Endothelial cell (in vitro differentiated cells): ENCODE measurements around the gene PRKCSH. TPM values are rescaled to one million over a fixed set of nuclear protein-coding genes. Genes with fewer than 3 reads are reported as not detected.

Experiments
- DNase-seq: peaks from one replicate; pipeline ENCODE4 v3.0.0; 2021; ENCODE audit warnings: low spot score
- H3K27ac Mint-ChIP-seq: one replicate; pipeline ENCODE4 v1.8.0; 2021; ENCODE audit warnings: mixed read lengths, inconsistent platforms; ENCODE audit not compliant: unreplicated experiment
- H3K27me3 Mint-ChIP-seq: one replicate; pipeline ENCODE4 v1.8.0; 2021; ENCODE audit warnings: mild to moderate bottlenecking, moderate library complexity, mixed read lengths, inconsistent platforms; ENCODE audit not compliant: unreplicated experiment
- H3K36me3 Mint-ChIP-seq: one replicate; pipeline ENCODE4 v1.8.0; 2021; ENCODE audit warnings: mild to moderate bottlenecking, low read depth, mixed read lengths, inconsistent platforms; ENCODE audit not compliant: unreplicated experiment
- H3K4me1 Mint-ChIP-seq: one replicate; pipeline ENCODE4 v1.8.0; 2021; ENCODE audit warnings: mild to moderate bottlenecking, mixed read lengths, inconsistent platforms; ENCODE audit not compliant: unreplicated experiment
- H3K4me3 Mint-ChIP-seq: one replicate; pipeline ENCODE4 v1.8.0; 2021; ENCODE audit warnings: mild to moderate bottlenecking, mixed read lengths, inconsistent platforms; ENCODE audit not compliant: unreplicated experiment
- H3K9me3 Mint-ChIP-seq: one replicate; pipeline ENCODE4 v1.8.0; 2021; ENCODE audit warnings: mixed read lengths, inconsistent platforms; ENCODE audit not compliant: unreplicated experiment
- total RNA-seq: library from RNA; stranded (reverse); fragmentation: NEBNext Ultra II Directional; extraction: Animal tissue kit (Norgen Biotek cat#: 25700); gene quantifications from one replicate; pipeline ENCODE4 v1.2.1, GENCODE V29; 2021; ENCODE audit not compliant: unreplicated experiment
- TF ChIP-seq, protein P1 (sequence below): fragments of 200-600 bp; sonication (generic); IDR thresholded peaks from one replicate; pipeline ENCODE4 v1.5.0; 2021; ENCODE audit warnings: antibody characterized with exemption; ENCODE audit not compliant: unreplicated experiment

The PRKCSH gene
- total RNA-seq, 1 donor from 2014 or later, result 466 TPM

DNA sequence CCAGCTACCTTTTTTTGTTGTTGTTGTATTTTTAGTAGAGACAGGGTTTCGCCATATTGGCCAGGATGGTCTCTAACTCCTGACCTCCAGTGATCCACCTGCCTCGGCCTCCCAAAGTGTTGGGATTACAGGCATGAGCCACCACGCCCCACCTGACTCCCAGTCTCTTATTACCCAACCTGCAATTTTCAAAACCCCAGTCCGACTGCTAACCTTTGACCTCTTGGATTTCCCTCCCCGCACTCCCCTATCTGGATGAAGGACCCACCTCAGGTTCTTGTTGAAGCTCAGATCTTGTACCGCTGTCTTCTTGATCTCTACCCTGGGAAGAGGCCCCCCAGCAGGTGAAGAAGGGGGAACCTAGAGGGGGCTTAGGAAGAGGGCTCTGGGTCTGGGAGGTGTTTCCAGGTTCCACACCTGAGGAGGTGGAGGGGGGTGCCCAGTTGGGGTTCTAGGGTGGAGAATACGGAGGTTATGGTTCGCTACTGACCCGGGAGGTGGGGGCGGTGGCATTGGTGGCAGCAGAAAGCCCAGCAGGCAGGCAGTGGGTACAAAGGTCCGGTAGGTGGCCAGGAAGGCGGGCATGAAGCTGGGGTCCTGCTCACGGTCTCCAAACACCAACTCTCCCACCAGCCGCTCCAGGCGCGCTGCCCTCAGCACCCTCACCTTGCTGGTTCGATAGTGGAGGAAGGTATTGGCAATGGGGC, 18.9 kb upstream of the PRKCSH start:
- Mint-ChIP-seq H3K27me3 (peaks cover 20% of the 10 kb centered on the region), H3K4me3 (peak overlapping the region; percentile 62), H3K9me3 (no peaks in the 10 kb centered on the region), H3K4me1 (peaks cover 2% of the 10 kb centered on the region), H3K36me3 (no peaks in the 10 kb centered on the region), H3K27ac (no peak overlapping the region)
- DNase-seq, result no peak
- TF ChIP-seq, protein P1, sequence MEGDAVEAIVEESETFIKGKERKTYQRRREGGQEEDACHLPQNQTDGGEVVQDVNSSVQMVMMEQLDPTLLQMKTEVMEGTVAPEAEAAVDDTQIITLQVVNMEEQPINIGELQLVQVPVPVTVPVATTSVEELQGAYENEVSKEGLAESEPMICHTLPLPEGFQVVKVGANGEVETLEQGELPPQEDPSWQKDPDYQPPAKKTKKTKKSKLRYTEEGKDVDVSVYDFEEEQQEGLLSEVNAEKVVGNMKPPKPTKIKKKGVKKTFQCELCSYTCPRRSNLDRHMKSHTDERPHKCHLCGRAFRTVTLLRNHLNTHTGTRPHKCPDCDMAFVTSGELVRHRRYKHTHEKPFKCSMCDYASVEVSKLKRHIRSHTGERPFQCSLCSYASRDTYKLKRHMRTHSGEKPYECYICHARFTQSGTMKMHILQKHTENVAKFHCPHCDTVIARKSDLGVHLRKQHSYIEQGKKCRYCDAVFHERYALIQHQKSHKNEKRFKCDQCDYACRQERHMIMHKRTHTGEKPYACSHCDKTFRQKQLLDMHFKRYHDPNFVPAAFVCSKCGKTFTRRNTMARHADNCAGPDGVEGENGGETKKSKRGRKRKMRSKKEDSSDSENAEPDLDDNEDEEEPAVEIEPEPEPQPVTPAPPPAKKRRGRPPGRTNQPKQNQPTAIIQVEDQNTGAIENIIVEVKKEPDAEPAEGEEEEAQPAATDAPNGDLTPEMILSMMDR, result no peak

DNA sequence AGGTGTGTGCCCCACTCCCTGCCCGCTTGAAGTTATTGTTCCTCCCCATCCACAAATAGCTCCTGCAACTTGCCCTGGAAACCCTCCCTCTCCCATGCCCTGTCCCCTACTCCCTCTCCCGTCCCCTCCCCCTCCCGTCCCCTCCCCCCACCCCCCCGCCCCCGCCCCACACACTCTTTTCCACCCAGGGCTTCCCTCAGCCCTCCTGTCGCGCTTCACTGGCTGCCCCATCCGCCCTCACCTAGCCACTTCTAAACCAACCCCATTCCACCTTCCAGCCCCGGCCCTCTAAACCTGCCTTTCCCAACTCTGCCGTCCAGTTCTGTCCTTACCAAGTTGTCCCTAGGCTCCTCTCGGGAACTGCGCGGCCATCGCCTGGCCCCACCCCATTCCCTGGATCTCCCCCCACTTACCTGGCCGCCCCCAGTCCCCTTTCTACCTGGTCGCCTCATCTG, 17.3 kb upstream of the PRKCSH start:
- Mint-ChIP-seq H3K27me3 (peaks cover 24% of the 10 kb centered on the region), H3K36me3 (no peaks in the 10 kb centered on the region), H3K27ac (no peak overlapping the region), H3K4me1 (peaks cover 2% of the 10 kb centered on the region), H3K4me3 (no peak overlapping the region), H3K9me3 (no peaks in the 10 kb centered on the region)
- TF ChIP-seq, protein P1, result no peak
- no peak for DNase-seq

DNA sequence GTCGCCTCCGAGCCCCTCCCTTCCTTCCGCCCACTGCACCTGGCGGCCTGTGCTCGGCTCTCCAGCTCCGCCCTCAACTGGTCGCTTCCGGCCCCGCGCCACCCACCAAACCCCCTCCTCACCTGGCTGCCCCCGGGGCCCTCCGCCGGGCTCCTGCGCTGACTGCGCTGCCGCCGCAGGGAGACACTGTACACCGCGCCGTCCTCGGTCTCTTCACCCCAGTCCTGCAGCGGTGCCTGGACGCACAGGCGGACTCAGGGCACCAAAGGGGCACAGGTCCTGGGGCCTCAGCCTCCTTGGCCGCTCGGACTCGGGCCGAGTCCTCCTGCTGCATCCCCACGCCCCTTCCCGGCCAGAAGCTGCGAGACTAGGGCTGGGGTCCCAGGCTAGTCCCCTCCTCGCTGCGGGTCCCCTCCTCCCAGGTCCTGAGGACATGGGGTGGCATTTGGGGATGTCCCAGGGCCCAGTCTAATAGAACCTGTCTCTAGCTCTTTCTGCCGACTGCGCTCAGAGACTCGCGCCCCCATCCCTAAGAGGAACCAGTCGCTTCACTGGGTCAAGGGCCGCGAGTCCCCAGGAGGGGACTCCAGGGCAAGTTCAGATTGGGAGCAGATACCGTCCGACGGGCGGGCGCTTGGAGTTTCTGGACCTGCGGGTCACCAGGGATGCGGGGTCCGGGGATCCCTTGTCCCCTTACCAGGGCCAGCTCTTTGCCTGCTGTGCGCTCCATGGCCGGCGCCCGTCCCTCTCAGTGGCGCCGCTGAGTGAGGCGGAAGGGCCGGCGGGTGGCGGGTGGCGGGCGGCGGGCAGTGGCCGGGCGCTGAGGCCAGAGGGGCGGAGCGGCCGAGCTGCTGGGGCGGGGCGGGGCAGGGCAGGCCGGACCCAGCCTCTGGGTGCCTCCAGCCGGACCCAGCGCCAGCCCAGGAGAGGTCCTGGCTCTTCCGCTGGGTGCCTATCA, 16.6 kb upstream of the PRKCSH start, which contains the start of gene RGL3:
Gene RGL3, minus strand, starts transcription at position 766 of the 958 bp plus-strand sequence. Its CDS starts 36 bp downstream, at position 730.
- no peak within 1 kb of the TSS for H3K4me3 Mint-ChIP-seq
- H3K9me3 Mint-ChIP-seq, result no peaks in the 10 kb centered on the region
- TF ChIP-seq, protein P1, result no peak
- peak; percentile 40 for DNase-seq
- no peaks in the 10 kb centered on the region for H3K36me3 Mint-ChIP-seq
- peaks cover 25% of the 10 kb centered on the region for H3K27me3 Mint-ChIP-seq
- H3K4me1 Mint-ChIP-seq, result peaks cover 2% of the 10 kb centered on the region
- no peak within 1 kb of the TSS for H3K27ac Mint-ChIP-seq

DNA sequence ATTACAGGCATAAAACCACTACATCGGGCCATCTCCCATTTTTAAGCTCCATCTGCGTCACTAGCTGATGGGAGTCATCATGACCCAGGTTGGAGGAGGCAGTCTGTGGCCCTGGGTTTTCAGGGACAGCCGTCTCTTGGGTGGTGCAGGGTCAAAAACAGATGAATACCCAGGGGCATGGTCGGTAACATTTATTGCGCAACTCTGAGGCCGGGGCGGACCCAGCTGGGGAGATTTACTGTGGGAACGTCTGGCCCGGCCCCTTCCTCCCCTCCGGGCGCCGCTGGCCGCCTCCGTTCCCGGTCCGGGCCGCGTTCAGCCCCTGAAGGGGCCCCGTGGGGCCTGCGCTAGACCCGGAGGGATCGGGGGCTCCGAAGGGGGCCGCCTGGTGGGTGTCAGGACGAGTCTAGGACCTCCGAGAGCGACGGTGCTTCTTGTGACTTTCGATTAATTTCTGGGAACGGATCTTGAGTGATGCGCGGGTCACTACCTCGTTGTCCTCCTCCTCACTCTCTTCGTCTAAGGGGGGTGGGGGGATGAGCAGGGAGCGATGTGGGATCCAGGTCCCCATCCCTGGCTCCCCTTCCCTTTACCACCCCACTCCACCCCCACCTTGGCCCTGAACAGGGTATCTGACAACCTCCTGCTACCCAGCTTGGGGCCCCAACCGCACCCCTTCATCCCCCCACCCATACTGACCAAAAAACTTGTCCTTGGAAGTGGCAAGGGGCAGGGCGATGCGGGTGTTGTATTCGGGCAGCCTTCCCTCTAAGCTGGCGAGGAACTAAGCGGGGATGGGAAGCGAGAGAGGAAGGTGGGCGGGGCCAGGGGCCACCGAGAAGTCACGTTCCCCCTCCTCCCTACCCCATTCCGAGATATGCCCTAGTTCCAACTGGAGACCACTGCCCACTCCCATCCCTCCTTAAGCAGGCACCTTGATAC, 14.7 kb upstream of the PRKCSH start:
- TF ChIP-seq, protein P1, result no peak
- peaks cover 2% of the 10 kb centered on the region for H3K4me1 Mint-ChIP-seq
- H3K27me3 Mint-ChIP-seq, result peaks cover 25% of the 10 kb centered on the region
- H3K27ac Mint-ChIP-seq, result no peak overlapping the region
- H3K9me3 Mint-ChIP-seq, result no peaks in the 10 kb centered on the region
- DNase-seq, result no peak
- peak overlapping the region; percentile 66 for H3K4me3 Mint-ChIP-seq
- no peaks in the 10 kb centered on the region for H3K36me3 Mint-ChIP-seq
